IMR-90 (cell line): Measurements from ENCODE around the gene RAI1.

Experiments used
- CHD1 ChIP-seq: IDR thresholded peaks from 2 replicates; pipeline ENCODE4 v1.6.1; 2012; ENCODE audit warnings: low read depth, low read length, improper control_type of control experiment
- FOS ChIP-seq: fragments of 150-350 bp; IDR thresholded peaks from 2 replicates; pipeline ENCODE4 v1.6.1; 2016; ENCODE audit warnings: low read depth, low read length
- MAZ ChIP-seq: IDR thresholded peaks from 2 replicates; pipeline ENCODE4 v1.6.1; 2012; ENCODE audit warnings: low read depth, mild to moderate bottlenecking, low read length, improper control_type of control experiment, moderate library complexity, borderline replicate concordance
- MXI1 ChIP-seq: IDR thresholded peaks from 2 replicates; pipeline ENCODE4 v1.6.1; 2012; ENCODE audit warnings: low read depth, mild to moderate bottlenecking, low read length, moderate library complexity, borderline replicate concordance
- POLR2A ChIP-seq: IDR thresholded peaks from 2 replicates; pipeline ENCODE4 v1.6.1; 2012; ENCODE audit warnings: mild to moderate bottlenecking, low read depth, low read length
- RAD21 ChIP-seq: IDR thresholded peaks from 2 replicates; pipeline ENCODE4 v1.6.1; 2012; ENCODE audit warnings: low read length, improper control_type of control experiment
- RCOR1 ChIP-seq: IDR thresholded peaks from 2 replicates; pipeline ENCODE4 v1.6.1; 2012; ENCODE audit warnings: mild to moderate bottlenecking, low read length, improper control_type of control experiment; ENCODE audit not compliant: insufficient replicate concordance
- RFX5 ChIP-seq: IDR thresholded peaks from 2 replicates; pipeline ENCODE4 v1.8.0; 2012; ENCODE audit warnings: low read depth, mild to moderate bottlenecking, low read length, moderate library complexity
- TF ChIP-seq, protein P1 (sequence below): conservative IDR thresholded peaks from 2 replicates; pipeline ENCODE4 v1.5.1; 2012; ENCODE audit warnings: mild to moderate bottlenecking, low read depth, low read length, improper control_type of control experiment
- TF ChIP-seq, protein P2 (sequence below): fragments of 150-350 bp; IDR thresholded peaks from 2 replicates; pipeline ENCODE4 v1.6.1; 2017; ENCODE audit warnings: mild to moderate bottlenecking, antibody characterized with exemption, low read length, low read depth

DNA sequence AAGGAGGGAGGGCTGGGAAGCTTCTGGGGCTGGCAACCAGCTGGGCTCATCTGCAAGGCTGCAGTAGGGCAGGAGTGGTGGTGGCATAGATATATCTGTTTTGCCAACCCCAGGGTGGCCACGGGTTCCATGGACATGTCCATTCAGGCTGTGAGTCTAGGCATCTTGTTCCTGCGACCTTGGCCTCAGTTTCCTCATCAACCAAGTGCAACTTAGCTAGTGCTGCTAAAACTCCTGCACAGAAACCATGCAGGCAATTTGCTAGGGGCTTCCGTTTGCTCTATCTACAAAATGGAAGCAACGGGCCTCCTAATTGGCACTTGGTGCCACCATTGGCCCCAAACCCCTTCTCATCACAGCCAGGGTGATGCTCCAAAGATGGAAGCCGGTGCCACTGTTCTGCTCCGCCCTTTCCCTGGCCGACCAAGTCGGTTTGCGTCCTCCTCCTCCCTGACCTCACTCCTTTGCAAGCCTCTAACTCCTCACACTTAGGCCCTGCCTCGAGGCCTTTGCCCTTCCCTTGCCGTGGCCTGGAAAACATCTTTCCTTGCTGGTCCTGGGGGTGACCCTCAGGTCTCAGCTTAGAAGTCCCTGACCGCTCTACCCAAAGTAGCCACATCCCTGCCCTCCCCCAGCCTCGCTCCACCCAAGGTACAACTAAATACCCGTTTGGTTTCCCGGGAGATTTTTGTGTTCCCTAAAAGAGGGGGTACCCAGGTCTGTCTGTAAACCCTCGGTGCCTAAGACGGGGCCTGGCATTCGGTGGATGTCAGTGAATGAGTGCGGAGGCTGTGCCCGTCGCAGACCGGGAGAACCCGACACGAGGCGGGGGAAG, 154.4 kb downstream of the RAI1 start:
- TF ChIP-seq POLR2A, result no peak
- TF ChIP-seq, protein P1, sequence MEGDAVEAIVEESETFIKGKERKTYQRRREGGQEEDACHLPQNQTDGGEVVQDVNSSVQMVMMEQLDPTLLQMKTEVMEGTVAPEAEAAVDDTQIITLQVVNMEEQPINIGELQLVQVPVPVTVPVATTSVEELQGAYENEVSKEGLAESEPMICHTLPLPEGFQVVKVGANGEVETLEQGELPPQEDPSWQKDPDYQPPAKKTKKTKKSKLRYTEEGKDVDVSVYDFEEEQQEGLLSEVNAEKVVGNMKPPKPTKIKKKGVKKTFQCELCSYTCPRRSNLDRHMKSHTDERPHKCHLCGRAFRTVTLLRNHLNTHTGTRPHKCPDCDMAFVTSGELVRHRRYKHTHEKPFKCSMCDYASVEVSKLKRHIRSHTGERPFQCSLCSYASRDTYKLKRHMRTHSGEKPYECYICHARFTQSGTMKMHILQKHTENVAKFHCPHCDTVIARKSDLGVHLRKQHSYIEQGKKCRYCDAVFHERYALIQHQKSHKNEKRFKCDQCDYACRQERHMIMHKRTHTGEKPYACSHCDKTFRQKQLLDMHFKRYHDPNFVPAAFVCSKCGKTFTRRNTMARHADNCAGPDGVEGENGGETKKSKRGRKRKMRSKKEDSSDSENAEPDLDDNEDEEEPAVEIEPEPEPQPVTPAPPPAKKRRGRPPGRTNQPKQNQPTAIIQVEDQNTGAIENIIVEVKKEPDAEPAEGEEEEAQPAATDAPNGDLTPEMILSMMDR, result no peak
- TF ChIP-seq RAD21, result no peak
- no peak for TF ChIP-seq FOS
- no peak for TF ChIP-seq MXI1
- no peak for TF ChIP-seq CHD1
- TF ChIP-seq RCOR1, result no peak
- TF ChIP-seq, protein P2, sequence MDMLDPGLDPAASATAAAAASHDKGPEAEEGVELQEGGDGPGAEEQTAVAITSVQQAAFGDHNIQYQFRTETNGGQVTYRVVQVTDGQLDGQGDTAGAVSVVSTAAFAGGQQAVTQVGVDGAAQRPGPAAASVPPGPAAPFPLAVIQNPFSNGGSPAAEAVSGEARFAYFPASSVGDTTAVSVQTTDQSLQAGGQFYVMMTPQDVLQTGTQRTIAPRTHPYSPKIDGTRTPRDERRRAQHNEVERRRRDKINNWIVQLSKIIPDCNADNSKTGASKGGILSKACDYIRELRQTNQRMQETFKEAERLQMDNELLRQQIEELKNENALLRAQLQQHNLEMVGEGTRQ, result no peak
- no peak for TF ChIP-seq RFX5
- TF ChIP-seq MAZ, result no peak
